KMS-11 (cell line): Measurements from ENCODE around the gene ZSCAN2.

Experiments used
- H2AFZ ChIP-seq: fragments of 200-600 bp; sonication (generic); 2 replicates; pipeline ENCODE4 v1.6.1; 2016; ENCODE audit warnings: antibody characterized with exemption, mixed run types, low read depth
- H3K27ac ChIP-seq: fragments of 200-600 bp; sonication (generic); 2 replicates; pipeline ENCODE4 v1.6.1; 2016; ENCODE audit warnings: mild to moderate bottlenecking, mixed run types
- H3K27me3 ChIP-seq: fragments of 200-600 bp; sonication (generic); 2 replicates; pipeline ENCODE4 v1.6.1; 2017; ENCODE audit warnings: mild to moderate bottlenecking, low read depth, mixed run types, moderate library complexity; ENCODE audit not compliant: insufficient read depth
- H3K36me3 ChIP-seq: fragments of 200-600 bp; sonication (generic); 2 replicates; pipeline ENCODE4 v1.6.1; 2017; ENCODE audit warnings: mild to moderate bottlenecking, mixed run types; ENCODE audit not compliant: insufficient read depth
- H3K4me1 ChIP-seq: fragments of 200-600 bp; sonication (generic); 2 replicates; pipeline ENCODE4 v1.6.1; 2016; ENCODE audit warnings: mild to moderate bottlenecking, low read depth, mixed run types; ENCODE audit not compliant: poor library complexity, severe bottlenecking
- H3K4me2 ChIP-seq: fragments of 200-600 bp; sonication (generic); 2 replicates; pipeline ENCODE4 v1.7.0; 2016; ENCODE audit warnings: mild to moderate bottlenecking, mixed run types
- H3K4me3 ChIP-seq: fragments of 200-600 bp; sonication (generic); IDR thresholded peaks from 2 replicates; pipeline ENCODE4 v1.6.1; 2017; ENCODE audit warnings: low read depth, low read length, mixed read lengths; ENCODE audit not compliant: insufficient read depth
- H3K79me2 ChIP-seq: fragments of 200-600 bp; sonication (generic); 2 replicates; pipeline ENCODE4 v1.6.1; 2016; ENCODE audit warnings: low read depth, mixed run types; ENCODE audit not compliant: insufficient read depth
- H3K9ac ChIP-seq: fragments of 200-600 bp; sonication (generic); 2 replicates; pipeline ENCODE4 v1.6.1; 2016; ENCODE audit warnings: mild to moderate bottlenecking, mixed run types
- H4K20me1 ChIP-seq: fragments of 200-600 bp; sonication (generic); 2 replicates; pipeline ENCODE4 v1.6.1; 2016; ENCODE audit warnings: mild to moderate bottlenecking, mixed run types; ENCODE audit not compliant: insufficient read depth
- CTCF ChIP-seq: fragments of 200-600 bp; sonication (generic); conservative IDR thresholded peaks from 2 replicates; pipeline ENCODE4 v1.6.1; 2017; ENCODE audit warnings: low read depth, mild to moderate bottlenecking, antibody characterized with exemption, low read length, moderate library complexity, mixed read lengths

The ZSCAN2 gene

GRCh38 chr15:84606653-84607120 lies 5.9 kb downstream of the ZSCAN2 start:
- H3K27ac ChIP-seq = no peak overlapping the region
- TF ChIP-seq CTCF = no peak
- no peak overlapping the region for H2AFZ ChIP-seq
- no peaks in the 10 kb centered on the region for H3K79me2 ChIP-seq
- H3K27me3 ChIP-seq = no peaks in the 10 kb centered on the region
- no peak overlapping the region for H3K4me3 ChIP-seq
- no peak overlapping the region for H3K4me2 ChIP-seq
- no peaks in the 10 kb centered on the region for H4K20me1 ChIP-seq
- H3K36me3 ChIP-seq = no peaks in the 10 kb centered on the region
- peaks cover 2% of the 10 kb centered on the region for H3K4me1 ChIP-seq
- no peak overlapping the region for H3K9ac ChIP-seq

DNA sequence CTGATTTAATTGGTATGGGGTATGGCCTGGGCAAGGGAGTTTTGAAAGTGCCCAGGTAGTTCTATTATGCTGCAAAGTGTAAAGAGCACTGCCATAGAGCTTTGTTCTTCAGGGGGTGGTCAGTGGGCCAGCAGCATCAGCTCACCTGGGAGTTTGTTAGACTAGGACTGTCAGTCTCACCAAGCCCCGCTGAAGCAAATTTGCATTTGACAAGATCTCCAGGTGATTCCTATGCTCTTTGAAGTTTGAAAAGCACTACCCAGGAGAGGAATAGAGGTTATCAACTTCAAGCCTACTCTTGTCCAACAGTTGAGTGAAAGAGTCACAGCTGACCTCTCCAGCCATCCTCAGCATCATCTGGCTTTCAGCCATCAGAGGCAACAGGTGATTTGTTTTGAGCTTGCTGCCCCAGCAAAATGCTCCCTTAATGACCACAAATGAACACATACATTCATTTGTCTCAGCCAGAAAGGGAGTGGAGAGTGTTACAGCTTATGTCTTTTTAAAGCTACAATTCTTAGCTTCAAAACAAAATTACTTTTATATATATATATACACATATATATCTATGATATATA lies 8.0 kb downstream of the ZSCAN2 start:
- H3K27ac ChIP-seq = no peak overlapping the region

GRCh38 chr15:84609818-84610525 lies 9.2 kb downstream of the ZSCAN2 start:
- Histone ChIP-seq H3K27me3 (no peaks in the 10 kb centered on the region), H3K36me3 (no peaks in the 10 kb centered on the region), H3K27ac (no peak overlapping the region), H2AFZ (no peak overlapping the region), H3K9ac (no peak overlapping the region), H3K4me2 (no peak overlapping the region), H3K79me2 (no peaks in the 10 kb centered on the region), H3K4me1 (no peaks in the 10 kb centered on the region), H4K20me1 (no peaks in the 10 kb centered on the region), H3K4me3 (no peak overlapping the region)
- no peak for TF ChIP-seq CTCF

More for the DNA sequence above, 8.0 kb downstream of the ZSCAN2 start:
- no peaks in the 10 kb centered on the region for H3K36me3 ChIP-seq
- H3K4me1 ChIP-seq = no peaks in the 10 kb centered on the region
- H4K20me1 ChIP-seq = no peaks in the 10 kb centered on the region
- H2AFZ ChIP-seq = no peak overlapping the region
- no peak for TF ChIP-seq CTCF
- no peak overlapping the region for H3K4me2 ChIP-seq
- no peak overlapping the region for H3K9ac ChIP-seq
- H3K4me3 ChIP-seq = no peak overlapping the region
- no peaks in the 10 kb centered on the region for H3K79me2 ChIP-seq
- no peaks in the 10 kb centered on the region for H3K27me3 ChIP-seq

GRCh38 chr15:84611631-84612030 lies 10.8 kb downstream of the ZSCAN2 start:
- H3K27me3 ChIP-seq = no peaks in the 10 kb centered on the region
- H3K9ac ChIP-seq = no peak overlapping the region
- no peak overlapping the region for H3K27ac ChIP-seq
- no peaks in the 10 kb centered on the region for H3K36me3 ChIP-seq
- H3K4me1 ChIP-seq = no peaks in the 10 kb centered on the region
- no peak overlapping the region for H3K4me2 ChIP-seq
- no peak overlapping the region for H3K4me3 ChIP-seq
- no peak for TF ChIP-seq CTCF
- no peak overlapping the region for H2AFZ ChIP-seq
- H4K20me1 ChIP-seq = no peaks in the 10 kb centered on the region
- H3K79me2 ChIP-seq = no peaks in the 10 kb centered on the region
